ENCODE measurements around the gene UGT1A8. TPM values are rescaled to one million over a fixed set of nuclear protein-coding genes. Genes with fewer than 3 reads are reported as not detected.

UGT1A8 gene
- total and polyA plus RNA-seq, 2 experiments from 2014 or later: 0.45 TPM; not detected in 1

GRCh38 chr2:233772583-233772982 is 155.2 kb downstream of the UGT1A8 start:
- Histone ChIP-seq H3K4me1 (ENCODE audit: insufficient read depth) (no peaks in the 10 kb centered on the region), H3K4me2 (no peak overlapping the region), H3K79me2 (replicated peaks; ENCODE audit: insufficient read depth) (no peaks in the 10 kb centered on the region), H3F3A (replicated peaks; ENCODE audit: low read depth) (no peaks in the 10 kb centered on the region), H2AFZ (no peak overlapping the region), H3K9me2 (ENCODE audit: insufficient read depth) (no peaks in the 10 kb centered on the region), H4K20me1 (replicated peaks; ENCODE audit: insufficient read depth) (no peaks in the 10 kb centered on the region), H3K36me3 (ENCODE audit: insufficient read depth) (no peaks in the 10 kb centered on the region), H3K27me3 (ENCODE audit: insufficient read depth) (no peaks in the 10 kb centered on the region), H3K27ac (ENCODE audit: low read depth) (no peak overlapping the region), H3K4me3 (no peak overlapping the region)
- H3K36me3 Mint-ChIP-seq (ENCODE audit: low read depth): peaks cover 4% of the 10 kb centered on the region; the same call in 2 of the 3 replicates
- ATAC-seq (no peak), DNase-seq (ENCODE audit: low spot score) (no peak)
- H3K4me1 Mint-ChIP-seq: peaks cover 7% of the 10 kb centered on the region
- no peak overlapping the region for H3K27ac Mint-ChIP-seq
- no peak overlapping the region for H3K4me3 Mint-ChIP-seq
- no peak for TF ChIP-seq ETS1 (IDR thresholded peaks at IDR 0.05)
- TF ChIP-seq REST (IDR thresholded peaks at IDR 0.05; ENCODE audit: unreplicated experiment): no peak
- no peak for TF ChIP-seq EZH2phosphoT487 (IDR thresholded peaks at IDR 0.05; ENCODE audit: unreplicated experiment)
- TF ChIP-seq NANOG (IDR thresholded peaks at IDR 0.05; ENCODE audit: borderline replicate concordance): no peak
- TF ChIP-seq STAT1 (IDR thresholded peaks at IDR 0.05; ENCODE audit: unreplicated experiment): no peak
- no peak for TF ChIP-seq ZNF331 (CRISPR knock-in tag; IDR thresholded peaks at IDR 0.05; ENCODE audit: low read depth)
- TF ChIP-seq ZNF114 (CRISPR knock-in tag; IDR thresholded peaks at IDR 0.05): no peak
- no peak for TF ChIP-seq POLR2AphosphoS5 (IDR thresholded peaks at IDR 0.05; ENCODE audit: low read depth)
- TF ChIP-seq CREB1 (CRISPR knock-in tag; IDR thresholded peaks at IDR 0.05; ENCODE audit: low read depth): no peak
- TF ChIP-seq JUNB (IDR thresholded peaks at IDR 0.05; ENCODE audit: unreplicated experiment): no peak
- no peak for TF ChIP-seq ZNF462 (CRISPR knock-in tag; IDR thresholded peaks at IDR 0.05)
- no peak for TF ChIP-seq CTCF (conservative IDR thresholded peaks at IDR 0.05; ENCODE audit: low read depth in 2 of 2)
- TF ChIP-seq EZH2 (IDR thresholded peaks at IDR 0.05; ENCODE audit: low read depth, unreplicated experiment): no peak
- H3K9me3 Mint-ChIP-seq: peaks cover 22% of the 10 kb centered on the region
- no peaks in the 10 kb centered on the region for H3K27me3 Mint-ChIP-seq (ENCODE audit: insufficient read depth, low read depth, poor library complexity)
